Activated B cell treated with CpG ODN at 0.5 μM for 24 hours (primary cell): ENCODE data around the gene MAZ. TPM values are rescaled to one million over a fixed set of nuclear protein-coding genes. Genes with fewer than 3 reads are reported as not detected.

Experiments
- ATAC-seq: fragments of 200-7000 bp; cut with Tn5 transposase; one replicate; pipeline ENCODE4 v1.10.0; 2021; ENCODE audit warnings: low read depth, mild to moderate bottlenecking, moderate library complexity
- CTCF ChIA-PET: fragments of 350-600 bp; sonication (Branson Sonifier 250); formaldehyde crosslinking; loops from one replicate; lab custom pipeline; 2021; ENCODE audit warnings: antibody characterized with exemption; lab: Charles Lee
- POLR2A ChIA-PET: fragments of 350-600 bp; sonication (Branson Sonifier 250); formaldehyde crosslinking; loops from one replicate; lab custom pipeline; 2021; ENCODE audit warnings: antibody characterized with exemption; lab: Charles Lee
- DNase-seq: peaks from one replicate; pipeline ENCODE4 v3.0.0; 2022
- H3K27ac Mint-ChIP-seq: one replicate; pipeline ENCODE4 v1.8.0; 2020; ENCODE audit warnings: mixed read lengths
- H3K27me3 Mint-ChIP-seq: one replicate; pipeline ENCODE4 v1.8.0; 2021; ENCODE audit warnings: mixed read lengths
- H3K36me3 Mint-ChIP-seq: one replicate; pipeline ENCODE4 v1.8.0; 2021; ENCODE audit warnings: low read depth, mixed read lengths
- H3K4me1 Mint-ChIP-seq: one replicate; pipeline ENCODE4 v1.8.0; 2021; ENCODE audit warnings: mixed read lengths
- H3K4me3 Mint-ChIP-seq: one replicate; pipeline ENCODE4 v1.8.0; 2020; ENCODE audit warnings: mild to moderate bottlenecking, mixed read lengths
- H3K9me3 Mint-ChIP-seq: one replicate; pipeline ENCODE4 v1.8.0; 2020; ENCODE audit warnings: mixed read lengths
- intact Hi-C: fragments of 100-400 bp; cut with micrococcal nuclease; formaldehyde crosslinking; loops from one replicate; pipeline ENCODE4 v1.15.1; 2024
- total RNA-seq: library from RNA; stranded (reverse); gene quantifications from 2 replicates; pipeline ENCODE4 v1.2.3, GENCODE V29; 2022
- TF ChIP-seq, protein P1 (sequence below): fragments of 200-600 bp; IDR thresholded peaks from one replicate; pipeline ENCODE4 v1.8.0; 2022; ENCODE audit warnings: antibody characterized with exemption, mild to moderate bottlenecking

Gene MAZ
- total RNA-seq, 1 donor from 2014 or later: 187 TPM

DNA sequence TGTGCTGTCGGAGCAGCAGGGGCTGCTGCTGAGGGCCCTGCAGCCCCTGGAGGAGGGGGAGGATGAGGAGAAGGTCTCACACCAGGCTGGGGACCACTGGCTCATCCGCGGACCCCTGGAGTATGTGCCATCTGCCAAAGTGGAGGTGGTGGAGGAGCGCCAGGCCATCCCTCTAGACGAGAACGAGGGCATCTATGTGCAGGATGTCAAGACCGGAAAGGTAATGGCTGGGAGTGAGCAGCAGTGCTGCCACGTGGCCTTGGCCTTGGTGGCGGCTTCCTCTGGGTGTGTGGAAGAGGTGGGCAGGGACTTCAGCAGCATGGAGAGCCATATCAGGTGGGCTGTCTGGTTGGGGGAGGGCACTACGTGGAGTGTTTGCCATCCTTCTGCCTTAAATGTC lies 33.9 kb downstream of the MAZ start:
- no peak overlapping the region for H3K4me3 Mint-ChIP-seq
- ATAC-seq (no peak), DNase-seq (no peak)
- ChIA-PET POLR2A (no interaction called here), CTCF (no interaction called here)
- H3K27ac Mint-ChIP-seq: no peak overlapping the region
- H3K9me3 Mint-ChIP-seq: no peaks in the 10 kb centered on the region
- H3K36me3 Mint-ChIP-seq: peaks cover 76% of the 10 kb centered on the region
- intact Hi-C loops: no loop called here
- TF ChIP-seq, protein P1, sequence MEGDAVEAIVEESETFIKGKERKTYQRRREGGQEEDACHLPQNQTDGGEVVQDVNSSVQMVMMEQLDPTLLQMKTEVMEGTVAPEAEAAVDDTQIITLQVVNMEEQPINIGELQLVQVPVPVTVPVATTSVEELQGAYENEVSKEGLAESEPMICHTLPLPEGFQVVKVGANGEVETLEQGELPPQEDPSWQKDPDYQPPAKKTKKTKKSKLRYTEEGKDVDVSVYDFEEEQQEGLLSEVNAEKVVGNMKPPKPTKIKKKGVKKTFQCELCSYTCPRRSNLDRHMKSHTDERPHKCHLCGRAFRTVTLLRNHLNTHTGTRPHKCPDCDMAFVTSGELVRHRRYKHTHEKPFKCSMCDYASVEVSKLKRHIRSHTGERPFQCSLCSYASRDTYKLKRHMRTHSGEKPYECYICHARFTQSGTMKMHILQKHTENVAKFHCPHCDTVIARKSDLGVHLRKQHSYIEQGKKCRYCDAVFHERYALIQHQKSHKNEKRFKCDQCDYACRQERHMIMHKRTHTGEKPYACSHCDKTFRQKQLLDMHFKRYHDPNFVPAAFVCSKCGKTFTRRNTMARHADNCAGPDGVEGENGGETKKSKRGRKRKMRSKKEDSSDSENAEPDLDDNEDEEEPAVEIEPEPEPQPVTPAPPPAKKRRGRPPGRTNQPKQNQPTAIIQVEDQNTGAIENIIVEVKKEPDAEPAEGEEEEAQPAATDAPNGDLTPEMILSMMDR: no peak
- no peaks in the 10 kb centered on the region for H3K4me1 Mint-ChIP-seq
- H3K27me3 Mint-ChIP-seq: no peaks in the 10 kb centered on the region

DNA sequence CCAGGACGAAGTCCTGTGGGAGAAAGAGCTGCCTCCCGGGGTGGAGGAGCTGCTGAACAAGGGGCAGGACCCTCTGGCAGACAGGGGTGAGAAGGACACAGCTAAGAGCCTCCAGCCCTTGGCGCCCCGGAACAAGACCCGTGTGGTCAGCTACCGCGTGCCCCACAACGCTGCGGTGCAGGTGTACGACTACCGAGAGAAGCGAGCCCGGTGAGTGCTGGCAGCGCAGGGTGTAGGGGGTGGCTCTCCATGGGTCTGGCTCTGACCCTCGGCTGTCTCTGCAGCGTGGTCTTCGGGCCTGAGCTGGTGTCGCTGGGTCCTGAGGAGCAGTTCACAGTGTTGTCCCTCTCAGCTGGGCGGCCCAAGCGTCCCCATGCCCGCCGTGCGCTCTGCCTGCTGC lies 35.3 kb downstream of the MAZ start:
- Mint-ChIP-seq H3K36me3 (peaks cover 81% of the 10 kb centered on the region), H3K4me1 (no peaks in the 10 kb centered on the region), H3K27me3 (no peaks in the 10 kb centered on the region), H3K9me3 (no peaks in the 10 kb centered on the region), H3K27ac (no peak overlapping the region), H3K4me3 (no peak overlapping the region)
- ChIA-PET CTCF (no interaction called here), POLR2A (no interaction called here)
- TF ChIP-seq, protein P1: no peak
- DNase-seq: no peak
- intact Hi-C loops: no loop called here
- ATAC-seq: no peak

DNA sequence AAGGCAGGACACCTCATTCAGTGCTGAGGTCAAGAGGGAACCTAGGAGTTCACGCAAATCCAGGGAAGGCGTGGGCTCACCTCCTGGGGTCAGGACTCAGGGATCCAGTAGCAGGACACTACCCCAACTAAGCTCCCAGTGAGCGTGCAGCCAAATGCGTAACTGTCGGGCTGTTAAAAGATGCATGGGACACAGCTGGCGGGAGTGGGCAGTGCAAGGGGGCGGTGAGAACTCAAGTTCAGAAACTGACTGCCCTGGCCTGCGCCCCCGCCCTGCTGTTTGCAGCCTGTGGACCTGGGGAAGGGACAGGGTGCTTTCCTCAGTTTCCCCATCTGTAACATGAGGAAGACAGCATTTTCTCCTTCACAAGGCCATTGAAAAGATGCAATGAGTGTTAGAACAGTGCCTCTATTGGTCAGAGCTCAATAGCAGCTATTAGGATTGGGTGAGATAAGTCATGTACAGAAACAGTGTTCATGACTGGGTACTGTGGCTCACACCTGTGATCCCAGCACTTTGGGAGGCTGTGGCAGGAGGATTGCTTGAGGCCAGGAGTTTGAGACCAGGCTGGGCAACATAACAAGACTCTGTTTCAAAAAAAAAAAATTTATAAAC lies 36.5 kb downstream of the MAZ start:
- TF ChIP-seq, protein P1: no peak
- ChIA-PET POLR2A (no interaction called here), CTCF (no interaction called here)
- Mint-ChIP-seq H3K4me1 (no peaks in the 10 kb centered on the region), H3K27me3 (no peaks in the 10 kb centered on the region), H3K9me3 (no peaks in the 10 kb centered on the region), H3K36me3 (peaks cover 81% of the 10 kb centered on the region), H3K4me3 (no peak overlapping the region), H3K27ac (no peak overlapping the region)
- ATAC-seq (no peak), DNase-seq (no peak)
- intact Hi-C loops: no loop called here

DNA sequence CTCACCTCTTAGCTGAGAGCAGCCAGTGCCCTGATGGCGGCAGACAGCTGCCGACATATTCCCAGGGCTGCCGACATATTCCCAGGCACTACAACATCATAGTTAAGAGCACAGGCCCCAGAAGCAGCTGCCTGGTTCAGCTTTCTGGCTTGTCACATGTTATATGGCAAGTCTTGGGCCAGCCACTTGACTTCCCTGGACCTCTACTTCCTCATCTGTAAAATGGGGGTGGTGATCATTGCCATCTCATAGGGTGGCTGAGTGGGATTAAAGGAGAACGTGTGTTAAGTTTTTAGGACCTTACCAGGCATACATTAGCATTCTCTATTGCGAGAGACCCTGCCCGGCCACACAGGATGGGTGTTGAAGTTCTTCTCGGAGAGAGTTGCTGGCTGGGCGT lies 37.6 kb downstream of the MAZ start:
- Mint-ChIP-seq H3K27ac (no peak overlapping the region), H3K27me3 (no peaks in the 10 kb centered on the region), H3K36me3 (peaks cover 74% of the 10 kb centered on the region), H3K4me3 (no peak overlapping the region), H3K4me1 (no peaks in the 10 kb centered on the region), H3K9me3 (no peaks in the 10 kb centered on the region)
- TF ChIP-seq, protein P1: no peak
- DNase-seq: no peak
- CTCF ChIA-PET: interaction anchor here (1.0 kb wide), 1 partner anchor 23 kb away, joined by 3 read pairs; the partner anchor contains the start of gene MVP
- POLR2A ChIA-PET: no interaction called here
- ATAC-seq: no peak
- intact Hi-C loops: no loop called here

DNA sequence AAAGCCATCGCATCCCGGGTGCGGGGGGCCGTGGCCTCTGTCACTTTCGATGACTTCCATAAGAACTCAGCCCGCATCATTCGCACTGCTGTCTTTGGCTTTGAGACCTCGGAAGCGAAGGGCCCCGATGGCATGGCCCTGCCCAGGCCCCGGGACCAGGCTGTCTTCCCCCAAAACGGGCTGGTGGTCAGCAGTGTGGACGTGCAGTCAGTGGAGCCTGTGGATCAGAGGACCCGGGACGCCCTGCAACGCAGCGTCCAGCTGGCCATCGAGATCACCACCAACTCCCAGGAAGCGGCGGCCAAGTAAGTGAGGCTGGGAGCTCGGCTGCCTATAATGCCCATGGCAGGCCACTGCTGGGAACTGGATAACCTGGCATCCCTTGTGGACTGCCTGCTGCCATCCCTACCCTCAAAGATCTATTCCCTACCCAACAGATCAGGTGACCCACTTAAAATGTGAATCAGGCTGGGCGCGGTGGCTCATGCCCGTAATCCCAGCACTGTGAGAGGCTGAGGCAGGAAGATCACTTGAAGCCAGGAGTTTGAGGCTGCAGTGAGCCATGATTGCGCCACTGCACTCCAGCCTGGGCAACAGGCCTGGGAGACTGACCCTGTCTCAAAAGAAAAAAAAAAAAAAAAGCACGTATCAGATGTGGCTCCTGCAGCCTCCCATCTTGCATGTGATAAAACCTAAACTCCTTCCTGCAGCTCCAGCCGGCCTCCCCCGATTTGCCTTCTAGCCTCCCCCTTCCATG lies 38.4 kb downstream of the MAZ start:
- Mint-ChIP-seq H3K36me3 (peaks cover 66% of the 10 kb centered on the region), H3K9me3 (no peaks in the 10 kb centered on the region), H3K4me1 (no peaks in the 10 kb centered on the region), H3K27ac (no peak overlapping the region), H3K27me3 (no peaks in the 10 kb centered on the region), H3K4me3 (no peak overlapping the region)
- CTCF ChIA-PET: interaction anchor here (1.0 to 1.1 kb wide), 2 partner anchors 24 to 37 kb away, joined by 3 read pairs; partner anchors contain the start of gene MVP
- DNase-seq (no peak), ATAC-seq (no peak)
- TF ChIP-seq, protein P1: no peak
- intact Hi-C loops: no loop called here
- POLR2A ChIA-PET: no interaction called here
